Stimulated activated CD8-positive, alpha-beta memory T cell treated with anti-CD3 and anti-CD28 coated beads, Interleukin-15, amount 100 ng/mL, for 4 hours (primary cell): ENCODE data around the gene LDHD.

Experiments used
- DNase-seq, 2 donors: peaks; one replicate each; pipeline ENCODE4 v3.0.0-alpha.2; 2020; ENCODE audit warnings: low read depth in 2 of 2

The LDHD gene

DNA sequence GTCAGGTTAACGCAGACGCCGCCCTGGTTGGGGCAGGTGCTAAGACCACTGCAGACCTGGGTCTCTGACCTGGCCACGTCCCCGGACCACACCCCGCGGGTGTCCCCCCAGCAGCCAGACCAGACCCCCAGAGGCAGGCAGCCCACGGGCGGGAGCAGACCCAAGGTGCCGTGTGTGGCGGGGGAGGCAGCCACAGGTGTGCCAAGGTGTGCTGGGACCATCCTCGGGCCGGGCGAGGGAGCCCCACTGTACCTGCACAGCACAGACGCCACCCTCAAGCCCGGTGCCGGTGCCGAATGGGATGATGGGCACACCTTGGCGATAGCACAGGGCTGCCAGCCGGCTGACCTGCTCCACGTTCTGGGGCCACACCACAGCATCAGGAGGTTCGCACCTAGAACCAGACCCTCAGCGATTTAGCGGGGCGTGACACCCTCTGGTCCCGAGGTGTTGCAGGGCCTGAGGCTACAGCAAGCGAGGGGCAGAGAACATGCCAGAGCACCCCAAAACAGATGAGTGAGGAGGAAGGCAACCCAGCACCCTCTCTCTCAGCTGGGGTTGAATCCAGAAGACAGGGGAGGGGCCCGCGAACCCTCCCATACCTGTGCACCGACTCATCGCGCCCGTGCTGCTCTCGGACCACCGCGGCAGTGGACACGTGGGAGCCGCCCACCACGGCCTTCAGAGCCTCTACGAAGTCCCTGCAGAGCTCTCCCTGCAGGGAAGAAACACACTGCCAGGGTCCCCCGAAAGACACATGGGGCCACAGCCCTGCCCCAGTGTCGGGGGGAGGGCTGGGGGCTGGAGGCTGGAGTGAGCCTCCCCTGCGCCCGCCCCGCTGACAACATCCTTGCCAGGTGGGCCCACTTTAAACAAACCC is 1.4 kb downstream of the LDHD start:
- DNase-seq: no peak

DNA sequence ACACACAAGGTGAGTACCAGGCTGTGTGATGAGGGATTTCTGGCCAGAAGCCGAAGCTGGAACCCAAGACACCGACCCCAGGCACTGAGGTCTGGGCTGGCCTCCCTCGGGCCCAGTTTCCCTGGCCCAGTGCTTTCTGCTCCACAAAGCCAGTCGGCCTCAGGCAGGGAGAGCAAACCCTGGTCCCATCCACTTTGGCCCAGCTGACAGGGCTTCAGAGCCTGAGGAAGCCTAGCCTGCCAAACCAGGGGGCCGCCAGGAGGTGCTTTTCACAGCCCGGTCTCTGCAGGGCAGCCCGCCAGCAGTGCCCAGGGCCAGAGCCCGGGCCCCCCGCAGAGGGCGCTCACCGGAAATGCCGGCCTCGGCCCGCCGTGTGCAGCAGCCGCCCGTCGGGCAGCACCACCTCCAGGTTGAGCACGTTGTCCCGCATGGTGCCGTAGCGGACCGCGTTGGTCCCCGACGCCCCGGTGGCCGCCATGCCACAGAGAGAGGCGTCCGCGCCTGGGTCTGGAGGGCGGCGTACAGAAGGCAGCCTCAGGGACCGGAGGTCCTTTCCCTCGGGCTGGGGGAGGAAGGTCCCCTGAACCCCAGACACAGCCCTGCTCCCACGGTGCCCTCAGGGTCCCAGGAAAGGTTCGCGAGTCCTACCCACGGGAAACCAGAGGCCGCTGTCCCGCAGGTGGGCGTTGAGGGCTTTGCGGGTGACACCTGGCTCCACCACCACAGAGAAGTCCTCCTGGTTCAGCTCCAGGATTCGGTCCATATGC is 2.2 kb downstream of the LDHD start:
- DNase-seq: no peak

DNA sequence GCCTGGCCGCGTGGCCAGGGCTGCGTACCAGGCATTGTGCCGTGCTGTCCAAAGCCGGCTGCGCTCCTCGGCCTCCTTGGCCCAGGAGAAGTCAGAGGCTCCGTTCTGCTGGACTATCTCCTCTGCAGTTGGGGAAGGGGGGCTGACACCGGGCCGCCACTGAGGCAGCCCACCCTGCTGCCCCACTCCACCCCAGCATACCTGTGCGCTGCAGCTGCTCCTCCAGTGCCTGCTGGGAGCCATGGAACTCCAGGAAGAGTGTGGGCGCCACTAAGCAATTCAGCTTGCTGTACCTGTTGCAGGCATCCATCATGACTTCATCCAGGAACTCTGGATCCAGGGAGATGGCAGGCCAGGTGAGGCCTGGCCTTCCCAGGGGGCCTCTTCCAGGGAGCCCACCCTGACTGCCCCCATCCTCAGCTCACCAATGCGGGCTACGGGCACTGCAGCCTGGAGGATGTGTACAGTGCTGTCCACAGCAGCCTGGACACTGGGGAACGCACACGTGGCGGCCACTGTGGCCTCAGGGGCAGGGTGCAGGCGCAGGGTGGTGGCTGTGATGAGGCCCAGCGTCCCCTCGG is 2.9 kb downstream of the LDHD start:
- DNase-seq: no peak

DNA sequence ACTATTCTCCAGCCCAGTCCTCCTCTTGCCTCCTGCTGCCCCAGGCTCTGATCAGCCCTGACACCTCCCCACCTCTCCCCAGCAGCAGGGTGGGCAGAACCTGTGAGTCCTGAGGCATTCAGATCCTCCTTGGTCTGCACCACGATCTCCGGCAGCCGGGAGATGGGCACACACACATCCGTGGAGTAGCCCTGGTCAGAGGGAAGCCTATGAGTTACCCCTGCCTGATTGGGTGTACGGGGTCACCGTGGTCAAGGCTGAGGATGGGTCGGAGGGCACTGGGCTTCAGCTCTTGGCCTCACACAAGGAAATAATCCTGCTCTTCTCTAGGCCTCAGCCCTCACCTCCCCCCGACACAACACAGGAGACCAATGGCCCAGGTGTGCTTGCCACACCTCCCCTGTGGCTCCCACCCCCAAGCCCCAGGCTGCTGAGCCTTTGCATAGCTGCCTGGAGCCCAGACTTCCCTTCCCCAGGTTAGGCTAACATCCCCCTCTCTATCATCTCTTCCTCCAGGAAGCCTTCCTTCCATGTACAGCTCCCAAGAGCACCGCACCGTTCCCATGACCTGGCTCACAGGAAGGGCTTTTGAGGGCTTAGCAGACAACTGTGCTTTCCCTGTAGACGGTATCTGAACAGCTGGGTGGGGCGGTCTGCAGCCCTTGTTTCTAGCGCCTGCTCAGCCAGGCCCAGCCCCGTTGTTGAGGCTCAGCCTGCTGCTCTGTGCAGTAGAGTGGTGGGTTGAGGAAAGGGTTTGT is 3.7 kb downstream of the LDHD start:
- no peak for DNase-seq

DNA sequence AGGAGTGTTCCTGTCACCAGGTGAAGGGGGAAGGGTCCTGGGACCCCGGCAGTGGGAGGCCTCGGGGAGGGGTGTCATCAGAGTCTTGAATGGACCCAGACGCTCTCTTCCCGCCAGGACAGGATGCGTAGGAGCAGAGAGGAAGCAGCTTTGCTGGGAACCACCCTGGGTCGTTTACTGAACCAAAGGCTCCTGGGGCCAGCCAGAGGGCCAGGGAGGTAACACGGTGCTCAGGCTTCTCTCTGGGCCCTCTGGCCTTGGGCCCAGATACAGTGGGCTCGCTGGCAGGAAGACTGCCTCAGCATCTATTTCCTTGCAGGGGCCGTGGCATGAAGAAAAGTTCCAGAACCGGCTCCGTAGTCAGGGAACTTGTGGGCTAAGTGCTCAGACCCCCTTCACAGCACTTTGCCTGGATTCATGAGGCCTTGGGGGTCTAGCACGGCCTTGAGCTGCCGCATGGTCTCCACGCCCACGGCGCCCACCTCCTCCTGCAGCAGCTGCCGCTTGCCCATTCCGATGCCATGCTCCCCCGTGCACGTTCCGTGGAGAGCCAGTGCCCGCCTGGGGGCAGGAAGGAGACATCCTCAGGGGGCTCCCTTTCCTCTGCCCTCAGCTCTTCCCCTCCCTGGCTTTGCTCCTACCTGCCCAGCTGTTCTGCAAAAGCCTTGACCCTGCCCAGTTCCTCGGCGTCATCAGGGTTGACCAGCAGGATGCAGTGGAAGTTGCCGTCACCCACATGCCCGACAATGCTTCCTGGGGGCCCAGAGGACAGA is 4.4 kb downstream of the LDHD start:
- no peak for DNase-seq

DNA sequence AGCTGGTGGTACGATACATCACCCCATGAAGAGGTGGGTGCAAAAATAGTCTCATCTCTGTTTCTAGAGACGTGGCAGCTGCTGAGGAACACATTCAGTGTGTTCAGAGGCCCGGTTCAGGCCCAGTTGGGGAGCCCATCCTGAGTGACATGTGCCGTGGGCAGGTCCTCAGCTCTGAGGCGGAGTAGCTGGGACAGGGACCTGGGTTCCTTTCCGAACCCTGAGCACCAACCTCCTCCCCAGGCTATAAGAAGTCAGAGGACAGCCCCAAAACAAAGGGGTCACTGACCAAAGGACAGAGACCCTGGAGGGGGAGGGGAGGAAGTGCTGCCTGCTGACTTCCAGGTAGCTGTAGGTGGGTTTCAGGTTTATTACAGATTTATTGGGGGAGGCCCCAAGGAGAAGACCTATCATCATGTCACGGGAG is 5.1 kb downstream of the LDHD start:
- no peak for DNase-seq

DNA sequence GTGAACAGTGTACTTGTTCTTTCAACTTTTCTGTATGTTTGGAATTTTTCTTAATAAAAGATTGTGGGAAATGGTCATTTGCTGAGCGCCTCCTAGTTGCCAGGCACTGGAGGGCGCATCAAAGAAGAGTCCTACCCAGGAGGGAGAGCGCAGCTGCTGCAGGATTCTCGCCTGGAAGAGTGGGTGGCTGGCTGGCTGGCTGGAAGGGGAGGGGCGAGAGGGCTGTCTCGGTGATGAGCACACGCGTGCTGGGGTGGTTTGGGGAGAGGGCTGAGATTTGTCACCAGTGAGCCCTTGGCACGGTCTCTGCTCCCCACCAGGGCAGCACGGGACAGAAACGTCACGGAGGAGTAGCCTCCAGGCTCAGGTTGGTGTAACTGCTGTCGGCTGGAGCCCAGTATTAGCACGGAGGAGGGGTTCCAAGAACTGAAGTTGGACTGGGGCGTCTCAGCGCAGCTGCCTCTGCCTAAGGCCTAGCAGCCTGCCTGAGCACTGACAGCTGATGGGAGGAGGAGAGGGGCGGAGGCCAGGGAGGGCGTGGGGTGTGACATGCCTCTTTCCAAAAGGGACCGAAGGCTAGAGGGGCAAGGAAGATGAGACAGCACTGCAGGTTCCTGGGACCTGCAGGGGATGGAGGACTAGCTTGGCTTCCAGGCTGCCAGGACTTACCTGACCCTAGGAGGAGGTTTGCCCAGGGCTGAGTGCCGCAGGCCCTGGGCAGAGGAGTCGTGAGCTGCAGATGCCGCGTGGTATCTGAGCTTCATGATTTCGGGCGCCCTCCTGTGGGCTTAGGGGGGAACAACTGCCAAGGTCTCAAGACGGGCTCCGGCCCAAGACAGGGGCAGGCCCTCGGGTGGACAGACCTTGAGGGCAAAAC is 5.7 kb downstream of the LDHD start:
- DNase-seq: peak; percentile 48 to 52

DNA sequence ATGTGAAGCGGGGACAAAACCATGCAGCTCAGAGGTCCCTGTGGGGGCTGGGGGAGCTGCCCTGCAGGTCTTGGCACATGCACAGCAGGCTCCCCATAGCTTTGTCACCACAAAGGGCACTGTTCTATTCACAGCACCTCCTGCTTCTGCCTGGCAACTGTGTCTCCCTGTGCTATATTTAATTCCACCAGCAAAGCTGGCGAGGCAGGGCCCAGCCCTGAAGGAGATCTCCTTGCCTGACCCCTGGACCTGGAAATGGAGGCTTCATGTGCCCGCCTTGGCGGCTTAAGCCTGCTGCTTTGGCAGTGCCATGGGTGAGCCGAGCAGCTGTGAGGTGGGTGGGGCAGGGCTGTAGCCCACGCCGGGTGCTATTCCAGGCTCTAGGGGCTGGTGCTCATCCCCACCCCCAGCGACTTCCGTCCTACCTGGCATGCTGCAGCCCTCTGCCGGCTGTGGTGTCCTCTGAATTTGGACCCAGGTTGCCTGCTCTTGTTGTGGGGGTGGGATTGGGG is 6.8 kb downstream of the LDHD start:
- no peak for DNase-seq

DNA sequence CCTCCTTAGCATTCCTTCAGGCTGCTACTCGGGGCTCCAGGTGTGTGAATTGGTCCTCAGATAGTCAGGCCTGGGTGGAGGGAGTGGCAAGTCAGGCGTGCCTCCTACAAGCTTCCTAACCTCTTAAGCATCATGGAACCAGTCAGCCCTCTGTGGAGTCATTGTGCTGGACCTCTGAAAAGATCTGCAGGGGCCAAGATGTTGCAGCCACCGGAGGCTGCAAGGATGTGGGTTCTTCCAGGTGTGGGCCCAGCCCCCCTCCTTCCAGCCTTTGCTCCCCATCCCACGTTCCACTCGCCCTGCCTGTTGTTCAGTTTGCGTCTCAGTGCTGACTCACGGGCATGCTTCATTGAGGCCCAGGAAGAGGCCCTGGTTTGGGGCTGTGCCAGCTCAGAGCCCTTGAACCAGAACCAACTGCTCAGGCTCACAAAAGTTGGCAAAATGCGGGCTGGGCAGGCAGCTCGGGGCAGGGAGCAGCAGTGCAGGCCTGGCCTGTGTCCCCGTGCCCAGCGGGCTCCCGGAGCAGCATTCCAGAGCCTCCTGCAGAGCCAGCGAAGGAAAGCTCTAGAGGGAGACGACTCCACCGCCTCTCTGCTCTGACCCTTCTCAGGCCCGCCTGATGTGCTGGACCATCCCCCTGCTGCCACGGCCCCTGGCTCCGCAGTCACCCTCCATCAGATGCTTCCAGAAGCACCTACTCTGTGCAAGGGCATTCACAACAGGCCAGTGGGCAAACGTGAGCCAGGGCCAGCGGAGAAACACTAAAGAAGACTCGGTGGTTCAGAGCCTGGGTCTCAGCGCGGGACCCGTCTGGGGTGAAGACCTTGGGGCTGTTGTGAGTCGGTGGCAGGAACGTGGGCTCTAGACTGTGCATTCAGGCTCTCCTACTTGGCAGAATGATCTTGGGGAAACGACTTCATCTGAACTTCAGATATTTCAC is 7.5 kb downstream of the LDHD start:
- DNase-seq: peak; percentile 21 to 50

DNA sequence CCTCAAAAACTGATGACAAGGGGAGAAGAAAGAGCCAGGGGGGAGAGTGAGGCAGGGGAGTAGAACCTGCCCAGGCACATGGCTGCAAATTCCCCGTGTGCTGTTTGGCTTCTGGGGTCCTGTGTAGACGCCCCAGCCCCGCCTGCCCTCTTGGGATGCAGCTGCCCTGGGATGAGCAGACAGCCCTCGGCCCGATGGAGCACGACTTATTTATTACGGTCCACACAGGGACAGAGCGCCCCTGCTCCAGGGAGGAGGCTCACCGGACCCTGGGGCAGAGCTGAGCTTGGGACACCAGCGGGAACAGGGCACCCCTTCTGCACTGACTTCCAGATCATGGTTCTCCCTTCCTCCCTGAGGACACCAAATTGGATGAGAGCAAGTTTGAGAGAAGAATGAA is 9.1 kb downstream of the LDHD start:
- DNase-seq: no peak

DNA sequence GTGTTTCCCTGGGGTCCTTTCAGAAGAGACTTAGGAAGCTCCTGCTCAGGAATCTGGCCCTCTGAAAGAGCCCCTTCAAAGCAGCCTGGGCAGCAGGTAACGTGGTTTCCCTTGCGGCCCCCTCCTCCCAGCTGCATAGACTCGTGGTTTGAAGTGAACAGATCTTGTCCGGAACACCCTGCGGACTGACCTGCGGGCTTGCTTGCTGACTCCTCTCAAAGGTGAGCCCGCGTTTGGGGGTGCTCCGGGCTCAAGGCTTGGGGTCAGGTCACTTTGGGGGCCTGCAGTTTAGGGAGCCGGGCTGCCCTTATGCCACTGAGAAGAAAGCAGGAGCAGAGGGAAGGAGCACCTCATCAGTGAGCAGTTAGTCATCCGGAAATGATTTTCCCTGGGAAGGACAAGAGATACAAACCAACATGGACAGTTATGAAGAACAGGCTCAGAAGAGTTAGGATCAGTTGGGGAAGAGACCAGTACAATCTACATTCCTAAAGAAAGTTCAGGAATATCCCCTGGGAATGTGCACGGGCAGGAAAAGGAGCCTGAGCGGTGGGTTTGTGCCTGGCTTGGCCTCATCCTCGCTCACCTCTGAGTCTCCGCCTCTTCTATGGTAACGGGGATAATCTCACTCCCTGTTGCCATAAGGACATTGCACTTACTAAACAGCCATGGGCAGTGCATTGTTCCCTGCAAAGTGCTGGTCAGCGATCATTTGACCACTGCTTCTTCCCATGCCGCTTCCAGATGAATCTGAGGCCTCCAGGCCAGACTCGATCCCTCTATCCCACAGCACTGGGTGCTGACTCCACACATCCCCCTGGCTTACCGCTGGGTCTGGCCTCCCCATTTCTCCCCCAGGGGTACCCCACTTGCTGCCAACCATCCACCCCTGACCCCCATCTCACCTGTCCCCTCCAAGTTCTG is 10.0 kb downstream of the LDHD start:
- no peak for DNase-seq

DNA sequence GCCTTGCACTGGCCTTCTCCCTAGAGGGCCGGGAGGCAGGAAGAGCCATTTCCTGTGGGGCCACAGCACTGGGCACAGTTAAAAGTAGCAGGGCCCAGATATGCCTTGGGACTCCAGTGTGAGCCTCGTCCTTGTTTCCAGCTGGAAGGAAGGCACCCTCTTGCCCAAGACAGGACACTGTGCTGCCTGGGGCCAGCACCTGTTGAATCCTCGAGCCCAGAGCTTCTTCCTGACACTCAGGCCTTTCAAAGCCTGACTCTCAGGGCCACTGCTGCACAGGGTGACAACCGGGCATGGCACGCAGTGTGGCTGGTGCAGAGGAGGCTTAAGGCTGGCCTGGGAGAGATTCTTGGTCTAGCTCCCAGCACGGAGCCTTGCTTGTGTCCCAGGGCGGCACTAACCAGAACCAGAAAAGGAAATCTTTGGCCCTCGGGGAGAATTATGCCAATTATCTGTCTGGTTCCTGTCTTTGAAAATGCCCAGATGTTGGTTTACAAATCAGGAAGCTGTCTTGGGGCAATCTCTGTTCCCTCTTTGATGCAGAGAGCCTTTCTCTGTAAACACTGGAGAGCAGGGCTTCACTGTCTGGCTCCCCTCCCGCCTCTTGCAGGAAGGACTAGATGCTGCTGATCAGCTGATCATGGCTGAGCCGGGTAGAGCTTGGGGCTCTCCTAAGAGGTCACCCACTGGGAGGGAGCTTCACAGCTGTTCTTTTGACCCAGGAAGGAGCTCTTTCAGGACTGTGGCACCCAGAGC is 11.1 kb downstream of the LDHD start:
- DNase-seq: no peak

DNA sequence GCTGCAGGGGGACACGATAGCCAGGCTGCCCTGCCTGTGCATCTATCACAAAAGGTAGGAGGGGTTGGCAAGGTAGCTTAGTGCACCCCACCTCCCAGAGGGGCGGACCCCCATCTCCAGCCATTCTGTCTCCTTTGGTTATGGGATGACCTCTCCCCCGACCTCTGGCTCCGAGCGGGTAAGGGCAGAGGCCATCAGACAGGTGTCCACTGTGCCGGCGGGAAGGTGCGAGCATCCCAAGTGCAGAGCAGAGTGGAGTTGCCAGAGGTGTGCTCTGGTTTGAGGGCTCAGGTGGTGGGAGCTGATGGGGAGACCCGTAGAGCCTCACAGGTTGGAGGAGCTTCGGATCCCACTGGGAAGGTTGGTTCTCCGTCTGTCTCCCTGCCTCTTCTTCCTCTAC is 11.7 kb downstream of the LDHD start:
- DNase-seq: no peak

DNA sequence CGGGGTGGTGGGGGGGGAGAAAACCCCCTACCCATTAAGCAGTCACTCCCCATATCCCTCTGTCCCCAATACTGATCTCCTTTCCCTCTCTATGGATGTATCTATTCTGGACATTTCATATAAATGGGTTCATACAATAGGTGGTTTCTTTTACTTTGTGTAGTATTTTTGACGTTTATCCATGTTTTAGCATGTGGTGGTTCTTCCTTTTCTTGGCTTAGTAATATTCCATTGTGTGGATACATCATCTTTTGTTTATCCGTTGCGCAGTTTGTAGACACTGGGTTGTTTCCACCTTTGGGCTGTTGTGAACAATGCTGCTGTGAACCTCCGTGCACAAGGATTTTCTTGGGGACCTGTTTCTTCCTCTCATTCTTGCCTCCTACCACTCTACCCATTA is 12.6 kb downstream of the LDHD start:
- DNase-seq: no peak

DNA sequence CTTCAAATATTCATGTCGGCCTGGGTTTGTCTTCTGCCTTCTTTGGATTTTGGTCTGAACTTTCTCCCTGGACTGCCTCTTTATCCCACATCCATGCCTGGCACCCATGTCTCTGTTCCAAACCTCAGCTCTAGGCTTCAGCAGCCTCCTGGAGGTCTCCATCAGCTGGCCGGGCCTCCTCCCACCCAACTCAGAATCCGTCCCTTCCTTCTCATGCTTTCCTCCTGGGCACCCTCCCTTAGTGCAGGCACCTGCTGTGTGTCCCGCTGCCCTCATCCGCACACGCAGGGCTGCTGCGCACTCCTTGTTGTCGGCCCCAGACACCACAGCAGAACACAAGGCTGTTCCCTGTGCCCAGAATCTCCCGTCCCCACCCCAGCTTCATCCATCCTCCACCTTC is 14.0 kb downstream of the LDHD start:
- no peak for DNase-seq

DNA sequence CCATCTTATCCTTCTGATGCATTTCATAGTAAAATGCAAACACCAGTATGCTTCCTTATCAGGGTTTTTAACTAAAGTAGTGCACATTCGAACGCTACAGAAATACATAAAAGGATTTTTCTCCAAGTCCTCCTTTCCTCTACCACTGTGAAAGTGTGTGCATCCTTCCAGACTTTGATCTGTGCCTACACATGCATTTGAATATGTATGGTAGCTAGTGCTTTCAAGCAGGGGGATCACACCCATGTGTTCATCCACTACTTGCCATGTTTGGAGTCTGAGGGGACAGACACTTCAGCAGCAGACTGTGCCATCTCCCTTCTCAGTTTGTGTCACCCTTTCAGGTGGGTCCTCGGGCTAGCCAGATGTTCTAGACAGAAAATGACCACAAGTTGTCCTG is 14.9 kb downstream of the LDHD start:
- no peak for DNase-seq

DNA sequence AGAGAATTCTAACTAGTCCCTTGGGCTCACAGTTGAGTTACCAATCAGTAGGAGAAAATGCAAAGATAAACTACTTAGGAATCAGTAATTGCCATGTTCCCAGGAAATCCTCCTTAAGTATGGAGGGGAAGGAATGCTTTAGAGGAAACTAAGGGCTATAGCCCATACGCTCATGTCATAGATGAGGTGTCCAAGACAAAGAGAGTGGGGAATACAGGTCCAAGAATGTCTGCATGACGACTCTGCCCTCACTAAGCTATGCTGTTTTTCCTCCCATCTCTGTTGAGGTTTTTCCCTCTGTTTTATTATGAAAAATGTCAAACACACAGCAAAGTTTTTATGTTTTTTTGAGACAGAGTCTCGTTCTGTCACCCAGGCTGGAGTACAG is 16.0 kb downstream of the LDHD start:
- DNase-seq: no peak
